SKM-1 treated with dmso at 0.1 percent for 144 hours (cell line): ENCODE data around the gene SUSD5.
"Not testable (repeated sequence)": the region's sequence is repeated elsewhere in the genome, so short reads cannot be mapped to it uniquely, and the experiment has no call there.

Experiments used
- DNase-seq: peaks from one replicate; lab custom pipeline; 2025; ENCODE audit not compliant: unreplicated experiment; lab: John Stamatoyannopoulos, UW

SUSD5 gene

GRCh38 chr3:33152363-33153360 is 65.9 kb downstream of the SUSD5 start:
- no peak for DNase-seq

- peak; percentile 81 for DNase-seq
Observed at GRCh38 chr3:33149342-33149741, 69.3 kb downstream of the SUSD5 start.

- DNase-seq = peak; percentile 67
Observed at GRCh38 chr3:33146791-33147445, 71.7 kb downstream of the SUSD5 start.

- no peak for DNase-seq
Observed at GRCh38 chr3:33145901-33146580, 72.6 kb downstream of the SUSD5 start.

- DNase-seq = no peak
Observed at GRCh38 chr3:33145221-33145900, 73.2 kb downstream of the SUSD5 start.

- no peak for DNase-seq
Observed at GRCh38 chr3:33144433-33144832, 74.2 kb downstream of the SUSD5 start.

- DNase-seq = no peak
Observed at GRCh38 chr3:33141006-33141405, 77.6 kb downstream of the SUSD5 start.

GRCh38 chr3:33139996-33140395 is 78.6 kb downstream of the SUSD5 start:
- DNase-seq = no peak

GRCh38 chr3:33139006-33139623 is 79.5 kb downstream of the SUSD5 start:
- DNase-seq = not testable (repeated sequence)

- no peak for DNase-seq
Observed at GRCh38 chr3:33137691-33138090, 80.9 kb downstream of the SUSD5 start.

- no peak for DNase-seq
Observed at GRCh38 chr3:33134026-33134625, 84.5 kb downstream of the SUSD5 start.

- DNase-seq = no peak
Observed at GRCh38 chr3:33132019-33132360, 86.6 kb downstream of the SUSD5 start.

- peak; percentile 73 for DNase-seq
Observed at GRCh38 chr3:33131331-33132018, 87.1 kb downstream of the SUSD5 start.

GRCh38 chr3:33130144-33130543 is 88.5 kb downstream of the SUSD5 start:
- DNase-seq = no peak

- no peak for DNase-seq
Observed at GRCh38 chr3:33128706-33129105, 89.9 kb downstream of the SUSD5 start.

GRCh38 chr3:33125840-33126239 is 92.8 kb downstream of the SUSD5 start:
- no peak for DNase-seq

GRCh38 chr3:33124638-33125037 is 94.0 kb downstream of the SUSD5 start:
- no peak for DNase-seq

GRCh38 chr3:33122991-33123390 is 95.6 kb downstream of the SUSD5 start:
- DNase-seq = no peak

- no peak for DNase-seq
Observed at GRCh38 chr3:33119891-33120290, 98.7 kb downstream of the SUSD5 start.

- DNase-seq = no peak
Observed at GRCh38 chr3:33117461-33117860, 101.1 kb downstream of the SUSD5 start.
